Cardiac septum (tissue), 1 donor: ENCODE measurements around the gene HMCN2. TPM values are rescaled to one million over a fixed set of nuclear protein-coding genes. Genes with fewer than 3 reads are reported as not detected.

Experiments used
- DNase-seq: peaks from one replicate; pipeline ENCODE4 v3.0.0-alpha.2; 2020; ENCODE audit warnings: low spot score
- intact Hi-C: fragments of 100-400 bp; cut with DNase I; formaldehyde crosslinking; loops from one replicate; pipeline ENCODE4 v1.14.0; 2022
- total RNA-seq: library from RNA; stranded (reverse); fragmentation: NEBNext Ultra II Directional; extraction: Animal tissue kit (Norgen Biotek cat#: 25700); gene quantifications from one replicate; pipeline ENCODE4 v1.2.1, GENCODE V29; 2021
- donor health status: DM: no; HTN: no; CAD: no.

The HMCN2 gene
- total RNA-seq, 1 donor from 2014 or later: 5.3 TPM

- no peak for DNase-seq
- intact Hi-C loops: no loop called here
Measured at GRCh38 chr9:130319944-130320712, 54.6 kb downstream of the HMCN2 start.

DNA sequence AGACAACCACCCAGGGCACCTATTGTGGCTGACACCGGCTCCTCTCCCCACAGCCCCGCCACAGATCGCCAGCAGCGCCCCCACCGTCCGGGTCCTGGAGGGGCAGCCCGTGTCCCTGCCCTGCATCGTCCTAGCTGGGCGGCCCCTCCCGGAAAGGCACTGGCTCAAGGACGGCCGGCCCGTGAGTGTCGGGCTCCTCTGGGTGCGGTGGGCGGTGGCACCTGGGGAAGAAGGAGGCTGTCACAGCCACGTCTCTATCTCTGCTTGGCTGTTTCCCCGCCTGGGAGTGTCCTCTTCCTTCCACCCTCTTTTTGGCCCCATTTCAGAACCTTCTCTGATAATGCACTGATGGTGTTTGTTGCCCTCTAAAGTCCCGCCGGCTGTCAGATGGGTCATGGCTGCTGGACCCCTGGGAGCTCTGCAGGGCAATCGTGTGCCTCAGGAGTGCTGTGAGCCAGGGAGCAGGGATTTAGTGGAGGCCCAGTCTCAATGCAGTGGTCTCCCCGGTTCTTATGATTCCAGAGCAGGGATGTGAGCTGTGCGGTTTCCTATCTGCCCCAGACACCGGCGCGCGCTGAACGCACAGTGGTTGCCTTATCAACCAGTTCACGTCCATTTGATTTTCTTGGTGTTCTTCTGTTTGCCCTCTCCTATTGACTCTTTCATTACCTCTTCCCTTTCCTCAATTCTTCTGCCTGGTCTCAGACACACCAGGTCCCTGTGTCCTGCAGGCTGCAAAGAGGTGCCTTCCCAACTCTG, 55.3 kb downstream of the HMCN2 start:
- intact Hi-C loops: no loop called here
- no peak for DNase-seq

- no peak for DNase-seq
- intact Hi-C loops: no loop called here
Measured at GRCh38 chr9:130321539-130321938, 56.0 kb downstream of the HMCN2 start.

DNA sequence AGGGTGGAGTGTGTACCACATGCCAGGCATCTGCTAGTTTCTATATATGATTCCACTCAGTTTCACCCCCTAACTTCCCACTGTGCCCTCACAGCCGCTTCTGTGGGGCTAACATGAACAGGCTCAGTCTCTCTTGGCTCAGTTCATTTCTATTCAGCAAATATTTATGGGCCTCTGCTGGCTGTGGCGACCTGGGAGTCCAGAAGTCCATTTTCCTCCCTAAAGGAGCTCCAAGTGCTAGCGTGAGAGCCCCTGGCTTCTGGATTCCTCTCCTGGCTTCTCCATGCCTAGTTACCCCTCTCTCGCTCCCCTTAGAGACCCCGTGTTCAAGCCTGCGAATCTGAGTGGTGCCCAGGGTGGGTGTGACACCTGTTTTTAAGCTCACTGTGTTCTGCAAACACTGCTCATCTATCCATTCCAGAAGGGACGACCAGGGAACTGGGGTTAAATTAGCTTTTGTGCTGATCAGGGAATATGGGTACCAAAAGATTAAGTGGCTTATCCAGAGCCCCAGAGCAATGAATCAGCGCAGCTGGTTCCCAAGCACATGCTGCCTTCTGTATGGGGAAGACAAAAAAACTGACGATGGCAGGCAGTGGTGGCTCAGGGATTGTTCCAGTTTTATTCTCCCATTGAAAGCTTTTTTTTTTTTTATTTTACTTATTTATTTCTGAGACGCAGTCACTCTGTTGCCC, 57.6 kb downstream of the HMCN2 start:
- intact Hi-C loops: no loop called here
- no peak for DNase-seq

- intact Hi-C loops: no loop called here
- DNase-seq: no peak
Measured at GRCh38 chr9:130325921-130326320, 60.4 kb downstream of the HMCN2 start.

DNA sequence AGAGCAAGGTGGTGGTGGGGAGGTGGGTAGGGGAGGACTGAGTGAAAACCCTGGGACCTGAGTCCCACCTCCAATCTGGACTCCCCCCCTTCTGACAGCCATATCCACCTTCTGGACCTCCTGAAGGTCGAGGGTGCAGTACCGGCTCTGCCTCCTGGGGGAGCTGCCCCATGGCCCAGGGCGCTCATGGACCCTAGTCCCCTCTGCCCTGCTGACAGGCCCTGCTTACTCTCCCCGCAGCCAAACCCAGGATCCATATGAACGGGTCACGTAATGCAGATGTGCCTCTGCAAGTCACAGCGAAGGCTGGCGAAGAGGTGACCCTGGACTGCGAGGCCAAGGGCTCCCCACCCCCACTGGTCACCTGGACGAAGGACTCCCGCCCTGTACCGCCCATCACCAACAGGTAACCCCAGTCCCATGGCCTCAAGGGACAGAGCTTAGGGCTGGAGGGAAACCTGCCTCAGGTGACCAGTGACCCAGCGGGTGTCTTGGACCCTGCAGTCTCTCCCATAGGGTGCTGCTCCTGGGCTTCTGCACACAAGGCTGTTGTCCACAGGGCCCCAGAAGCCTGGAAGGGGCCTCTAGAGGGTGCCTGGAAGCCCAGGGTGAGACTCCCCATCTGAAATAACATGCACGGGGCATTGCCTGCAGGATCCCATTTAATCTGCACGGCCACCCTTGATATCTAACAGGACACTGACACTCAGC, 61.7 kb downstream of the HMCN2 start:
- intact Hi-C loops: no loop called here
- no peak for DNase-seq

- peak; percentile 83 for DNase-seq
- intact Hi-C loops: no loop called here
Measured at GRCh38 chr9:130327781-130328348, 62.3 kb downstream of the HMCN2 start.

- intact Hi-C loops: no loop called here
- no peak for DNase-seq
Measured at GRCh38 chr9:130328349-130328801, 62.8 kb downstream of the HMCN2 start.

GRCh38 chr9:130329061-130329460, 63.5 kb downstream of the HMCN2 start:
- DNase-seq: no peak
- intact Hi-C loops: no loop called here

- intact Hi-C loops: loop anchor here (5.0 kb wide), 1 partner anchor 88 kb away; no protein-coding TSS in a partner anchor
- DNase-seq: no peak
Measured at GRCh38 chr9:130330202-130330862, 64.8 kb downstream of the HMCN2 start.

DNA sequence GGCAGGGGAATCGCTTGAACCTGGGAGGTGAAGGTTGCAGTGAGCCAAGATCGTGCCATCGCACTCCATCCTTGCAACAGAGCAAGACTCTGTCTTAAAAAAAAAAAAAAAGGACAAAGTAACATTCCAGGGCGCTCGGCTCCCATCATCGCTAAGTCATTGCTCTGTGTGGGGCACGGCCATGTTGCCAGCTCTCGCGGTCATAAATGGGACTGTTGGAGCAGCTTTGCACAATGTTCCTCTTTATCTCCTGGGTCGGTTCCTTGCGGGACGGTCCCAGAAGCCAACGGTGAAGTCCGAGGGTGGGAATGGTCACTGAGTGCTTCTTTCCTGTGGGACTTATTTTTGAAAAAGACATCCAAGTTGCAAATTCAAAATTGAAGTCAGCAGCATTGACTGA, 65.5 kb downstream of the HMCN2 start:
- intact Hi-C loops: loop anchor here (5.0 kb wide), 1 partner anchor 89 kb away; no protein-coding TSS in a partner anchor
- no peak for DNase-seq

DNA sequence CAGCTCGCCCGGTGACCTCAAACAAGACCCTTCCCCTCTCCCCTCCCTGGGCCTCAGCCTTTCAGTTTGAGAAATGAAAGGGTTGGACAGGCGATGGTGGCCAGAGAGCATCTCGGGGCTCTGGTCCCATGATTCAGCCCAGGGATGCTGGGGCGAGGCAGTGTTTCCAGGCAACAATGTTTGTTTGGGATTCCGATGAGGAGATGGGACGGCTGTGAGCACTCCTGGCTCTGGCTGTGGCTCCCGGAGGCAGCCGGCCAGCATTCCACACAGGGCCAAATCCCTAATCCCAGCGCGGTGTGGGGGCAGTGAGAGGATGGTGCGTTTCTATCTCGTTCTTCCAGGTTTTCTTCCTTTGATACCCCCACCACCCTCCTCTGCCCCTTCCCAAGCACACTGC, 66.0 kb downstream of the HMCN2 start:
- DNase-seq: no peak
- intact Hi-C loops: loop anchor here (5.0 kb wide), 1 partner anchor 89 kb away; no protein-coding TSS in a partner anchor

DNA sequence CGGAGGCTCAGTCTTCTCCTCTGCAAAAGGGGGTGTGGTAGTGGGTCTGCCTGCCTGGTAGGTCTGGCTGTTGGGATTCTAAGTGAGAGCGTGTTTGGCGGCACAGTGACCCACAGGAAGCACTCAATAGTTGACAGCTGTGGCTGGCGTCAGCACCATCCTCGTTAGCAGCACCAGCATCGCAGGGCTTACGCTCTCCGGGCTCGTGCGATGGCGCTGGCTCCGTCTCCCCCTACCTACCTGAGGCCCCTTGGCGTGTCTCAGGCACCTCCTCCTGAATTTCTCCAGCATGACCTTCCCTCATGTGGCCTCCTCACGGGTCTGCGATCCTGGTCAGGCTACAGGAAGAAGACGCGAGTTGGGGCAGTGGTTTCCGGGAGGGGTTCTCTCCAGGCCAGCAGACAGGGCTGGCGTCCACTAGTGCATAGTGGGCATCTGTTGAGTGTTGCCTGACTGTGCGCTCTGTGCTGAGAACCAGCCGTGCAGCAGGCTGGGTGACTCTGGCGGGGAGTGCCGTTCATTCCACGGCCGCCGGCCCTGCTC, 66.9 kb downstream of the HMCN2 start:
- DNase-seq: no peak
- intact Hi-C loops: loop anchor here (5.0 kb wide), 1 partner anchor 90 kb away; no protein-coding TSS in a partner anchor

DNA sequence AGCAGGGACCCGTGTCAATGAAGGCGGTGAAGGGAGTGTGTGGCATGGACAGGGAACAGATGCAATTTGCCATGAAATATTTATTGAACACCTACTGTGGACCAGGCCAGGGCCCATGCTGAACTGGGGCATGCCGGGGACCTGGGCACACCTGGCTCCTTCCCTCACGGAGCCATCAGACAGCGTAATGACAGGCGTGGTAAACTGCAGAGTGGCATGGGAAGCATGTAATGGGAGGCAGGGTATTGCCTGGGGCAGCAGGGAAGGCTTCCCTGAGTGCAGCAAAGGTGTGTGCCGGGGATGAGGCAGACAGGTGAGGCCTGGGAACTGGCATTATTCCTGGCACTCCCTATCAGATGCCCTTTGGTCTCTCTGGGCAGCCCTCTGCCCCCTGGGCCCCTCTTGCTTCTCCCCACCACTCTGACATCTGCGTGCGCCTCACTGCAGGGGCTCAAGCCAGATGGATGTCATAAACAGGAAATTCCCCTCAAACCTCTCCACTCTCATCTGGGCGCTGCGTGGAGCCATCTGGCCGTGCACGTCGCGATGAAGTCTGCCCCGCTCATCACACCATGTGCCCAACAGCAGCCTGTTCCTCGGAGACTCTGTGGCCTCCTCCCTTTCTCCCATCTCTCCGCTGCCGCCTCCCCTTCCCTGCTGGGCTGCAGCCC, 67.6 kb downstream of the HMCN2 start:
- intact Hi-C loops: loop anchor here (5.0 kb wide), 1 partner anchor 91 kb away; no protein-coding TSS in a partner anchor

GRCh38 chr9:130333712-130334062, 68.1 kb downstream of the HMCN2 start:
- intact Hi-C loops: loop anchor here (5.0 kb wide), 1 partner anchor 91 kb away; no protein-coding TSS in a partner anchor
- no peak for DNase-seq

More for the DNA sequence above, 67.6 kb downstream of the HMCN2 start:
- no peak for DNase-seq

DNA sequence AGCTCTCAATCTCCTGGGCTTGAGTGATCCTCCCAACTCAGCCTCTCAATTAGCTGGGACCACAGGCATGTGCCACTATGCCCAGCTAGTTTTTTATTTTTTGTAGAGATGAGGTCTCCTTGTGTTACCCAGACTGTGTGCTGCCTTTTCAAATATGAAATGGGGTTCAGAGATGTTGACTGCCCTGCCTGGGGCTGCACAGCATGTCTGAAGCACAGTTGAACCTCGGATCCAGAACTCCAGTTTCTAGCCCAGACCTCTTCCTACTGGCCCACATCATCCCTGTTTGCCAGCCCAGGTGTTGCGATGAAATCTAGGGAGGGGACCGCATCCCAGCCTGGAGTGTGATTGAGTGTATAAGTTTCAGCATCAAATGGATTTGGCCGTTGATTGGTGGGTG, 69.4 kb downstream of the HMCN2 start:
- intact Hi-C loops: loop anchor here (5.0 kb wide), 1 partner anchor 93 kb away; no protein-coding TSS in a partner anchor
- DNase-seq: no peak

GRCh38 chr9:130336027-130336610, 70.6 kb downstream of the HMCN2 start:
- DNase-seq: no peak
- intact Hi-C loops: no loop called here
